Esophagus squamous epithelium (tissue), 4 donors: ENCODE data around the gene ECSIT.

Experiments
- CTCF ChIP-seq, 6 experiments: fragments of 450-650 bp in 4 of 6; fragments of 200-600 bp in 2 of 6; sonication (generic) in 2 of 6; IDR thresholded peaks; one replicate each; pipeline ENCODE4 v1.5.1; 2016 to 2019; ENCODE audit warnings: antibody characterized with exemption in 6 of 6, mild to moderate bottlenecking in 4 of 6, moderate library complexity in 4 of 6
- POLR2A ChIP-seq, 4 donors: fragments of 450-650 bp; IDR thresholded peaks; one replicate each; pipeline ENCODE4 v1.6.1; 2017; ENCODE audit warnings: antibody characterized with exemption in 4 of 4, mild to moderate bottlenecking in 4 of 4, moderate library complexity in 3 of 4

GRCh38 chr19:11530432-11530831 lies 1.5 kb upstream of the ECSIT start:
- peak in 3 of 6 experiments; percentile 13 to 14 (median 14) for TF ChIP-seq CTCF (IDR thresholded peaks at IDR 0.05)
- TF ChIP-seq POLR2A (IDR thresholded peaks at IDR 0.05) = no peak
